Stimulated activated CD4-positive, alpha-beta T cell treated with anti-CD3 and anti-CD28 coated beads, Interleukin-4, amount 100 ng/mL, for 48 hours (primary cell): ENCODE results near the gene MMP27.

Source experiments
- DNase-seq, 2 donors: peaks; one replicate each; pipeline ENCODE4 v3.0.0-alpha.2; 2020; ENCODE audit warnings: low read depth in 2 of 2

MMP27 gene

GRCh38 chr11:102703826-102704493 lies 1.6 kb downstream of the MMP27 start:
- DNase-seq = no peak

- DNase-seq = no peak
Measured at GRCh38 chr11:102695201-102695600, 10.4 kb downstream of the MMP27 start.

- no peak for DNase-seq
Measured at GRCh38 chr11:102685754-102686153, 19.8 kb downstream of the MMP27 start.

GRCh38 chr11:102685338-102685737 lies 20.2 kb downstream of the MMP27 start:
- no peak for DNase-seq

GRCh38 chr11:102683277-102683676 lies 22.3 kb downstream of the MMP27 start:
- DNase-seq = no peak

GRCh38 chr11:102680945-102681344 lies 24.6 kb downstream of the MMP27 start:
- no peak for DNase-seq

- DNase-seq = no peak
Measured at GRCh38 chr11:102678022-102678421, 27.5 kb downstream of the MMP27 start.

GRCh38 chr11:102676084-102676483 lies 29.5 kb downstream of the MMP27 start:
- DNase-seq = no peak

GRCh38 chr11:102669664-102670063 lies 35.9 kb downstream of the MMP27 start:
- DNase-seq = no peak

GRCh38 chr11:102666331-102666957 lies 39.1 kb downstream of the MMP27 start:
- peak in 1 of 2 donors; percentile 2 for DNase-seq

- peak in 1 of 2 donors; percentile 8 for DNase-seq
Measured at GRCh38 chr11:102664001-102664752, 41.4 kb downstream of the MMP27 start.

DNA sequence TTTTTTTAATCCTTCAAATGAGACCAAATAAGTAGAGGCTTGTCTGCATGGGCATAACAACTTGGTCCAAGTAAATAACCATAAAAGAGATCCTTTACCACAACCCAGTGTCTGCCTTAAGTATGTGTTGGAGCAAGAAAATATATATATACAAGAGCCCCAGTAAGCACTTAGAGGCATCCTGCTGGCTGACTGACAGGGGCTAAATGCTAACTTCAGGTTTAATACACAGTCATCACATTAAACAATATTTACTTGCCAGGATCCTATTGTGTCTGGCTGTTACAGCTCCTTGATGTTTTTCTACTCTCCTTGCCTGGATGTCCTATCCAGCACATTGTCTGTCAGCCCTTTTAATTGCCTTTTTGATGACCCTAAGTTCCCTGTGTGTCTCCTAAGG lies 43.0 kb downstream of the MMP27 start:
- no peak for DNase-seq

DNA sequence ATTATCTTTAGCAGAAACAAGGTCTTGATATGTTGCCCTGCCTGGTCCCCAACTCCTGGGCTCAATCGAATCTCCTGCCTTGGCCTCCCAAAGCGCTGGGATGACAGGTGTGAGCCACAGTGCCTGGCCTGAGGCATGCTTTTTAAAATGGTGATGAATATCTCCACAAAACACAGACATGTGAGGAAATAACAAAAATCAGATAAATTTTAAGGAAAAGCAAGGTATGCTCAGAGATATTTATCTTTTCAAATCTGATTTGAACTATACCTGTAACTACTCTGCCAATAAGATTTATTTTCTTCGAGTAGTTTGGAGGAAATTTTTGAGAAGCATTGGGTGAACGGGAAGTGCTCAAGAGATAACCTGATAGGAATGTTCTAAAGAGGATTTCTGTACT lies 44.5 kb downstream of the MMP27 start:
- no peak for DNase-seq

- no peak for DNase-seq
Measured at GRCh38 chr11:102656528-102656927, 49.0 kb downstream of the MMP27 start.

DNA sequence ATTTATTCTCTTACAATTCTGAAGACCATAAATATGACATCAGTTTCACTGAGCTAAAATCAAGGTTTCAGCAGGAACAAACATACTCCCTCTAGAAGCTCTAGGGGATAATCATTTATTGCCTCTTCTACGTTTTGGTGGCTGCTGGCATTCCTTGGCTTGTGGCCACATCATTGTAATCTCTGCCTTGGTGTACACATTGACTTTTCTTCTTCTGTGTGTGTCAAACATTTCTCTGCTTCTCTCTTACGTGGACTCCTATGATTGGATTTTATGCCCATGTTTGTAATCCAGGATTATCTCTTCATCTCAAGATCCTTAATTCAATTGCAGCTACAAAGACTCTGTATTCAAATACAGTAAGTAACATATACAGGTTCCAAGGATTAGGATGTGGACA lies 50.0 kb downstream of the MMP27 start:
- DNase-seq = no peak

DNA sequence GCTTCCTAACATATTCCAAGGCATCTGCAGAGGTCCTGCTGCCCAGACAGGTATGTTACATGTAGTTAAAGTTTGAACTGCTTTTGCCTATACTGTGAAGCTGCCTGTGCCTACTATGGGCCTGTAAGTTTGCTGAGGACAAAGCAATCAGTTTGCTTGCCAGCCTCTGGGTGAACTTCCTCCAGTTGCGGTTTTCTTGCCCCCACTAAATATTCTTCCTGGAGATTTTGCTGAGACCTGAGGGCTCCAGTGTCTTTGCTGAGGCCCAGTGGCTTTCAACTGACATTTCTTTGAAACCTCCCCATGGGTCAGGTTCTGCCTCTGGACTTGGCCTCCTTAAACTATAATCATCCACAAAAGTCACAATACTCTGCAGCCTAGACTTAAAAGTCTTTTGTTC lies 50.8 kb downstream of the MMP27 start:
- DNase-seq = no peak

DNA sequence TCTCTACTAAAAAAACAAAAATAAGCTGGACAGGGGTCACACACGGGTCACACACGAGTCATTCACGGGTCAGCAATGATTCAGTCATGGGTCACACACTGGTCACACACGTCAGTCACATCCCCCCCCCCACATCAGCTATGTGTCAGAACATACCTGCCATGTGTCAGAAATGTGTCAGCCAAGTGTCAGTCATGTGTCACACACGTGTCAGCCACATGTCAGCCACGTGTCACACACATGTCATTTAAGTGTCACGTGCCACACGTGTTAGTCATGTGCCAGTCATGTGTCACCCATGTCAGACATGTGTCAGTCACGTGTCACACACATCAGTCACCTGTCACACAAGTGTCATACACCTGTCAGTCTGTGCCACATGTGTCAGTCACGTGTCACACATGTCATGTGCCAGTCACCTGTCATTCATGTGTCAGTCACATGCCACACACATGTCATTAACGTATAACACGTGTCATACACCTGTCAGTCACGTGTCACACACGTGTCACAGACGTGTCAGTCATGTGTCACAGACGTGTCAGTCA lies 51.8 kb downstream of the MMP27 start:
- no peak for DNase-seq

- DNase-seq = no peak
Measured at GRCh38 chr11:102647430-102647829, 58.1 kb downstream of the MMP27 start.

DNA sequence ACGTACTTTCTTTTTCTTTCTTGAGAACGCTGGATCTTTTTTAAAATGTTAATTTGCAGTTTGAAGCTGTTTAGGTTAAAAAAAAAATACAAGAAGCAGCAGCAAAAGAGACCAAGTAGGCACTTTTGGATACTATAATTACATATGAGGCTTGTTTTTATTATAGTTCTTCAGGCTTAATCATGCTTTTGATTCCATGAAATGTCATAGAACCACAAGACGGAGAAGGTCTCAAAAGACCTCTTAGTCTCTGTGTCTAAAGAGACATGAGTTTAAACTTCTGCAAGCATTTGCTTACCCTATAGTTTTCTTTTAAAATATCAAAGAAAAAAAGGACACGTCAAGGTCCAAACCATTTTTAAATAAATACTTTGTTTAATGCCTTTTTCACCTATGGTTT lies 61.6 kb downstream of the MMP27 start:
- no peak for DNase-seq
